Keratinocyte (primary cell): Measurements from ENCODE around the gene LHX3. TPM values are rescaled to one million over a fixed set of nuclear protein-coding genes. Genes with fewer than 3 reads are reported as not detected.

Source experiments
- DNase-seq: peaks from one replicate; pipeline ENCODE4 v3.0.0-alpha.2; 2011; ENCODE audit warnings: low read depth, missing footprints, low spot score
- FAIRE-seq: peaks from 2 replicates; lab custom pipeline; 2011; peaks lifted over from hg19 to GRCh38; lab: Jason Lieb, UNC
- H2AFZ ChIP-seq: 2 replicates; pipeline ENCODE4 v1.6.0; 2012; ENCODE audit warnings: low read length, control low read depth, inconsistent platforms; ENCODE audit not compliant: control insufficient read depth
- H3K27ac ChIP-seq: 2 replicates; pipeline ENCODE4 v1.5.1; 2011; ENCODE audit warnings: low read length; ENCODE audit not compliant: control insufficient read depth, insufficient read depth
- H3K27me3 ChIP-seq: 3 replicates; pipeline ENCODE4 v1.6.0; 2011; ENCODE audit warnings: low read length; ENCODE audit not compliant: control insufficient read depth, insufficient read depth; ENCODE audit errors: extremely low read depth
- H3K36me3 ChIP-seq, 2 experiments: 2 replicates in 1 of 2; 3 replicates in 1 of 2; pipeline ENCODE4 v1.5.1; 2011; ENCODE audit warnings: low read length in 2 of 2, mild to moderate bottlenecking in 1 of 2; ENCODE audit not compliant: control insufficient read depth in 2 of 2, insufficient read depth in 2 of 2; ENCODE audit errors: extremely low read depth in 1 of 2
- H3K4me1 ChIP-seq: 3 replicates; pipeline ENCODE4 v1.5.1; 2011; ENCODE audit warnings: low read length; ENCODE audit not compliant: control insufficient read depth, insufficient read depth; ENCODE audit errors: extremely low read depth
- H3K4me2 ChIP-seq: 3 replicates; pipeline ENCODE4 v1.6.0; 2011; ENCODE audit warnings: low read depth, low read length; ENCODE audit not compliant: control insufficient read depth, insufficient read depth; ENCODE audit errors: extremely low read depth
- H3K4me3 ChIP-seq, 3 experiments: fragments of 200-600 bp in 1 of 3; sonication (generic) in 1 of 3; 2 replicates in 2 of 3; 3 replicates in 1 of 3; pipeline ENCODE4 v1.5.1; 2011 to 2016; ENCODE audit warnings: low read length in 3 of 3, mild to moderate bottlenecking in 3 of 3, control low read depth in 2 of 3, inconsistent platforms in 1 of 3, low read depth in 1 of 3, mixed read lengths in 1 of 3, mixed run types in 1 of 3, moderate library complexity in 1 of 3; ENCODE audit not compliant: control insufficient read depth in 2 of 3, insufficient read depth in 2 of 3; ENCODE audit errors: extremely low read depth in 1 of 3
- H3K79me2 ChIP-seq: 2 replicates; pipeline ENCODE4 v1.6.0; 2012; ENCODE audit warnings: low read length; ENCODE audit not compliant: control insufficient read depth, insufficient read depth
- H3K9ac ChIP-seq: 3 replicates; pipeline ENCODE4 v1.6.0; 2011; ENCODE audit warnings: low read length; ENCODE audit not compliant: control insufficient read depth, insufficient read depth; ENCODE audit errors: extremely low read depth
- H3K9me1 ChIP-seq: 3 replicates; pipeline ENCODE4 v1.6.0; 2011; ENCODE audit warnings: low read length; ENCODE audit not compliant: control insufficient read depth, insufficient read depth; ENCODE audit errors: extremely low read depth
- H3K9me3 ChIP-seq: 2 replicates; pipeline ENCODE4 v1.5.1; 2012; ENCODE audit warnings: low read depth, low read length; ENCODE audit not compliant: control insufficient read depth
- H4K20me1 ChIP-seq: 3 replicates; pipeline ENCODE4 v1.6.0; 2011; ENCODE audit warnings: low read length; ENCODE audit not compliant: control insufficient read depth, insufficient read depth; ENCODE audit errors: extremely low read depth
- EZH2 ChIP-seq: IDR thresholded peaks from one replicate; pipeline ENCODE4 v1.6.1; 2012; ENCODE audit warnings: inconsistent platforms, mild to moderate bottlenecking, low read length, moderate library complexity
- dilution Hi-C: fragments of 300-500 bp; cut with MboI; formaldehyde crosslinking; loops from one replicate; pipeline ENCODE4 v1.7.0; 2020; ENCODE audit warnings: low sequenced_read_pairs; ENCODE audit not compliant: extremely low pct_ligation_motif_present
- polyA plus RNA-seq, 5 experiments: library from polyadenylated mRNA; depleted of rRNA in 3 of 5; stranded (reverse) in 3 of 5; stranded (forward) in 1 of 5; unstranded in 1 of 5; fragments of >200 nt; gene quantifications; 1 replicate in 1 of 5; 2 replicates in 3 of 5; 3 replicates in 1 of 5; pipeline versions ENCODE4 v1.2.1 to v1.2.3, GENCODE V29; 2011 to 2012; ENCODE audit warnings: missing spikeins in 2 of 5, low read depth in 1 of 5, low replicate concordance in 1 of 5
- TF ChIP-seq, protein P1 (sequence below), 3 experiments: IDR thresholded peaks in 1 of 3; conservative IDR thresholded peaks in 1 of 3; optimal IDR thresholded peaks in 1 of 3; 2 replicates in 2 of 3; 3 replicates in 1 of 3; pipeline versions ENCODE3 to v1.5.1; 2011; ENCODE audit warnings: low read length in 3 of 3, mild to moderate bottlenecking in 3 of 3, moderate library complexity in 2 of 3, control low read depth in 1 of 3, inconsistent platforms in 1 of 3; ENCODE audit not compliant: insufficient read depth in 2 of 3; ENCODE audit errors: extremely low read depth in 1 of 3

Gene LHX3
- polyA plus RNA-seq, 1 donor (not counting 4 experiments of a cell fraction or from before 2014, with no cell fraction given), result not detected

DNA sequence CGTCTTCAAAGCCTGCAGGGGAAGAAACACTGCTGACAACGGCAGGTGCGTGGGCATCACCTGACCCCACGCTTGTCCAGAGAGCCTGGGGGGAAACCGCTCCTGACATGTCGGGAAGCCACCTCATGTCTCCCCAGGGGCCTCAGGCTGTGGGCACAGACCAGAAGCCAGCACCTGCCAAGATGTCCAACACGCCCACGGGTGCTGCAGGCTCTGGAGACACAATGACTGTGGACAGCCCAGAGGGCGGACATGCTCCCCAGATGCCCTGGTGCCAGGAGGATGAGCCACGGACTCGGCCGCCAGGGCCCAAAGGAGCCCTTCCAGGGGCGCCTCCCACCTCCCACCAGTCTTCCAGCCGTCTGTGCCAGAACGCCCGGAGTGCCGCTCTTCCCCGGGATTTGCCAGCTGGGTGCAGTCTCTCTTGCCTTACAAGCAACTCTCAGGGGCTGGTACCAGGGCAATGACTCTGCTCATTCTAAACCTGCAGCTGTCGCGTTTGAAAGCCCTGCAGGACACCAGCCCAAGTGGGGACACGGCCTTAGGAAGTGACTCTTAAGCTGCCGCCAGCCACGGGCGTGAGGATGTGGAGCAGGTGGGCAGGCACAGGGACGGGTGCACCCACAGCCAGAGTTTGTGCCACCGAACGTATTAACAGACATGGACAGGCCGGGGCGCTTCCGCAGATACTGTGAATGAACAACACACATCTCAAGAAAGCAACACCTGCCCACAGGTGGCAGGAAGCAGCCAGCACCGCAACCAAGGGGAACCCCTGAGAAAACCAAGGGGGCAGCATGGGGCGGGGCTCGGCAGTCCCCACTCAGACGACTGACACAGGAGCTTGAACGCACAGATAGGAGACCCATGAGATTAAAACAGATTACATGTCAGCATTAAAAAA lies 6.8 kb upstream of the LHX3 start:
- Histone ChIP-seq H3K9ac (no peak overlapping the region), H2AFZ (no peak overlapping the region), H4K20me1 (peaks cover 9% of the 10 kb centered on the region), H3K9me1 (no peaks in the 10 kb centered on the region), H3K79me2 (no peaks in the 10 kb centered on the region), H3K4me1 (no peaks in the 10 kb centered on the region), H3K4me3 (no peak overlapping the region), H3K9me3 (no peaks in the 10 kb centered on the region), H3K27me3 (no peaks in the 10 kb centered on the region), H3K36me3 (peaks cover 9 to 17% of the 10 kb centered on the region in 2 experiments), H3K4me2 (no peak overlapping the region), H3K27ac (no peak overlapping the region)
- dilution Hi-C loops, result no loop called here
- TF ChIP-seq, protein P1, sequence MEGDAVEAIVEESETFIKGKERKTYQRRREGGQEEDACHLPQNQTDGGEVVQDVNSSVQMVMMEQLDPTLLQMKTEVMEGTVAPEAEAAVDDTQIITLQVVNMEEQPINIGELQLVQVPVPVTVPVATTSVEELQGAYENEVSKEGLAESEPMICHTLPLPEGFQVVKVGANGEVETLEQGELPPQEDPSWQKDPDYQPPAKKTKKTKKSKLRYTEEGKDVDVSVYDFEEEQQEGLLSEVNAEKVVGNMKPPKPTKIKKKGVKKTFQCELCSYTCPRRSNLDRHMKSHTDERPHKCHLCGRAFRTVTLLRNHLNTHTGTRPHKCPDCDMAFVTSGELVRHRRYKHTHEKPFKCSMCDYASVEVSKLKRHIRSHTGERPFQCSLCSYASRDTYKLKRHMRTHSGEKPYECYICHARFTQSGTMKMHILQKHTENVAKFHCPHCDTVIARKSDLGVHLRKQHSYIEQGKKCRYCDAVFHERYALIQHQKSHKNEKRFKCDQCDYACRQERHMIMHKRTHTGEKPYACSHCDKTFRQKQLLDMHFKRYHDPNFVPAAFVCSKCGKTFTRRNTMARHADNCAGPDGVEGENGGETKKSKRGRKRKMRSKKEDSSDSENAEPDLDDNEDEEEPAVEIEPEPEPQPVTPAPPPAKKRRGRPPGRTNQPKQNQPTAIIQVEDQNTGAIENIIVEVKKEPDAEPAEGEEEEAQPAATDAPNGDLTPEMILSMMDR (optimal IDR thresholded peaks at IDR 0.05 in 1 of 3, IDR thresholded peaks at IDR 0.05 in 1 of 3, conservative IDR thresholded peaks at IDR 0.05 in 1 of 3; ENCODE audit: extremely low read depth in 1 of 3, insufficient read depth in 2 of 3, low read length in 3 of 3), result no peak
- no peak for TF ChIP-seq EZH2
- FAIRE-seq (no peak), DNase-seq (no peak)

DNA sequence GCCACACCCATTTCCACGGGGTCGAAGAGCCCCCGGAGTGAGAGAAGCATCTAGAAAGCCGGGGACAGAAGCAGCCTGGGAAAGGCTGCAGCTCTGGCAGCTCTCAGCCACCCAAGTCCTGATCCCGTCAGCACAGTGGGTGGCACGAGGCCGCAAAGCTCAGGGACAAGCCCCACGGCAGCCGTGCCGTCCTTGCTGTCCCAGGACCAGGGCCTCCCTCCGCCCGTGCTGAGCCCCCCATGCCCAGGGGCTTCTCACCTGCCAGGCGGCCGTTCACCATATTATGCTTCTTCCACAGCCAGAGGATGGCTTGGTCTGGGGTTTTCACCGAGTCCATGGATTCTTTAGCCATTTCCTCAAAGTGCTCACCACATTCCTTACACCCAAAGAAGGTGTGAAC lies 6.1 kb upstream of the LHX3 start:
- Histone ChIP-seq H3K27ac (no peak overlapping the region), H3K4me2 (no peak overlapping the region), H2AFZ (no peak overlapping the region), H3K9ac (no peak overlapping the region), H3K4me3 (no peak overlapping the region), H3K36me3 (peaks cover 9 to 12% of the 10 kb centered on the region in 2 experiments), H3K9me3 (no peaks in the 10 kb centered on the region), H3K79me2 (no peaks in the 10 kb centered on the region), H3K27me3 (no peaks in the 10 kb centered on the region), H3K9me1 (no peaks in the 10 kb centered on the region), H4K20me1 (peaks cover 14% of the 10 kb centered on the region), H3K4me1 (no peaks in the 10 kb centered on the region)
- FAIRE-seq (no peak), DNase-seq (no peak)
- dilution Hi-C loops, result no loop called here
- TF ChIP-seq, protein P1 (optimal IDR thresholded peaks at IDR 0.05 in 1 of 3, IDR thresholded peaks at IDR 0.05 in 1 of 3, conservative IDR thresholded peaks at IDR 0.05 in 1 of 3; ENCODE audit: extremely low read depth in 1 of 3, insufficient read depth in 2 of 3, low read length in 3 of 3), result no peak
- TF ChIP-seq EZH2, result no peak
